H1 (cell line): Measurements from ENCODE around the gene UGT1A8. TPM values are rescaled to one million over a fixed set of nuclear protein-coding genes. Genes with fewer than 3 reads are reported as not detected.

Experiments
- CTCF ChIA-PET: fragments of 300-600 bp; sonication (Branson Sonifier 250); formaldehyde crosslinking; loops from one replicate; lab custom pipeline; 2021; ENCODE audit not compliant: partially characterized antibody; lab: Charles Lee
- POLR2A ChIA-PET: fragments of 300-600 bp; sonication (Branson Sonifier 250); formaldehyde crosslinking; loops from one replicate; lab custom pipeline; 2021; ENCODE audit warnings: inconsistent platforms; ENCODE audit not compliant: partially characterized antibody; lab: Charles Lee
- DNase-seq, 2 experiments: peaks; one replicate each; pipeline versions ENCODE4 v3.0.0 to v3.0.0-alpha.2; 2010 to 2022; ENCODE audit warnings: low spot score in 2 of 2, low read depth in 1 of 2, mixed read lengths in 1 of 2
- FAIRE-seq: peaks from 2 replicates; lab custom pipeline; 2011; peaks lifted over from hg19 to GRCh38; lab: Jason Lieb, UNC
- H2AFZ ChIP-seq: 2 replicates; pipeline ENCODE4 v1.8.1; 2012; ENCODE audit warnings: low read length, inconsistent platforms
- H2AK5ac ChIP-seq: 2 replicates; pipeline ENCODE4 v1.6.1; 2013; ENCODE audit warnings: low read depth, low read length
- H2BK120ac ChIP-seq: replicated peaks from 2 replicates; pipeline ENCODE3; 2013; ENCODE audit warnings: low read depth, low read length, inconsistent platforms
- H2BK12ac ChIP-seq: 2 replicates; pipeline ENCODE4 v1.6.1; 2013; ENCODE audit warnings: low read depth, low read length
- H2BK15ac ChIP-seq: 2 replicates; pipeline ENCODE4 v1.6.1; 2013; ENCODE audit warnings: low read length
- H2BK20ac ChIP-seq: 2 replicates; pipeline ENCODE4 v1.6.1; 2013; ENCODE audit warnings: low read length
- H2BK5ac ChIP-seq: 2 replicates; pipeline ENCODE4 v1.6.1; 2013; ENCODE audit warnings: low read depth, low read length
- H3K14ac ChIP-seq: 2 replicates; pipeline ENCODE4 v1.6.1; 2013; ENCODE audit warnings: inconsistent platforms; ENCODE audit not compliant: insufficient read length
- H3K18ac ChIP-seq: 2 replicates; pipeline ENCODE4 v1.6.1; 2013; ENCODE audit warnings: low read length; ENCODE audit errors: extremely low read depth
- H3K23ac ChIP-seq: 2 replicates; pipeline ENCODE4 v1.6.1; 2013; ENCODE audit warnings: inconsistent platforms; ENCODE audit not compliant: insufficient read length
- H3K23me2 ChIP-seq: 2 replicates; pipeline ENCODE4 v1.6.1; 2013; ENCODE audit warnings: low read depth, low read length
- H3K27ac ChIP-seq: 2 replicates; pipeline ENCODE4 v1.6.1; 2011; ENCODE audit warnings: low read depth, low read length, inconsistent platforms
- H3K27me3 ChIP-seq, 4 experiments: replicated peaks in 1 of 4; 1 replicate in 1 of 4; 2 replicates in 3 of 4; pipeline versions ENCODE4 v1.6.1 to v1.8.1; 2011 to 2013; ENCODE audit warnings: low read length in 3 of 4, mild to moderate bottlenecking in 3 of 4, inconsistent platforms in 2 of 4, mixed read lengths in 2 of 4, moderate library complexity in 1 of 4; ENCODE audit not compliant: control insufficient read depth in 3 of 4, insufficient read depth in 3 of 4; ENCODE audit errors: extremely low read depth in 1 of 4
- H3K36me3 ChIP-seq, 4 experiments: 2 replicates each; pipeline versions ENCODE4 v1.6.1 to v1.8.1; 2011 to 2013; ENCODE audit warnings: mild to moderate bottlenecking in 4 of 4, low read length in 3 of 4, moderate library complexity in 2 of 4, control low read depth in 1 of 4, inconsistent platforms in 1 of 4; ENCODE audit not compliant: insufficient read depth in 4 of 4, control insufficient read depth in 2 of 4
- H3K4ac ChIP-seq: replicated peaks from 2 replicates; pipeline ENCODE3; 2013; ENCODE audit warnings: low read length, low read depth, mixed read lengths, inconsistent platforms; ENCODE audit not compliant: insufficient read length
- H3K4me1 ChIP-seq, 4 experiments: replicated peaks in 1 of 4; 1 replicate in 1 of 4; 2 replicates in 3 of 4; pipeline versions ENCODE4 v1.6.1 to v1.8.1; 2011 to 2013; ENCODE audit warnings: low read length in 3 of 4, inconsistent platforms in 2 of 4, mixed read lengths in 1 of 4; ENCODE audit not compliant: insufficient read depth in 4 of 4, control insufficient read depth in 3 of 4
- H3K4me2 ChIP-seq, 2 experiments: 2 replicates each; pipeline versions ENCODE4 v1.6.1 to v1.8.1; 2011 to 2013; ENCODE audit warnings: low read depth in 2 of 2, low read length in 2 of 2, control low read depth in 1 of 2, inconsistent platforms in 1 of 2, mild to moderate bottlenecking in 1 of 2; ENCODE audit not compliant: insufficient read depth in 1 of 2
- H3K4me3 ChIP-seq, 4 experiments: fragments of 200-600, 300-600 bp in 1 of 4; sonication (generic), shearing (Covaris generic), sonication (Bioruptor Twin) in 1 of 4; 2 replicates each; pipeline versions ENCODE4 v1.5.1 to v1.8.1; 2011 to 2016; ENCODE audit warnings: low read length in 4 of 4, low read depth in 3 of 4, control low read depth in 2 of 4, inconsistent platforms in 2 of 4, mild to moderate bottlenecking in 2 of 4, mixed read lengths in 1 of 4, moderate library complexity in 1 of 4; ENCODE audit not compliant: insufficient read depth in 2 of 4; ENCODE audit errors: extremely low read depth in 1 of 4
- H3K56ac ChIP-seq: replicated peaks from 2 replicates; pipeline ENCODE3; 2013; ENCODE audit warnings: low read depth, mild to moderate bottlenecking, mixed read lengths, low read length, inconsistent platforms; ENCODE audit not compliant: insufficient read length
- H3K79me1 ChIP-seq: 2 replicates; pipeline ENCODE4 v1.6.1; 2013; ENCODE audit warnings: low read depth, low read length, control low read depth
- H3K79me2 ChIP-seq, 2 experiments: 2 replicates each; pipeline versions ENCODE4 v1.6.1 to v1.8.1; 2012 to 2013; ENCODE audit warnings: low read length in 2 of 2, mild to moderate bottlenecking in 2 of 2, inconsistent platforms in 1 of 2; ENCODE audit not compliant: insufficient read depth in 2 of 2, control insufficient read depth in 1 of 2
- H3K9ac ChIP-seq, 4 experiments: replicated peaks in 1 of 4; 1 replicate in 1 of 4; 2 replicates in 3 of 4; pipeline versions ENCODE4 v1.6.1 to v1.8.1; 2011 to 2013; ENCODE audit warnings: low read depth in 3 of 4, low read length in 3 of 4, control low read depth in 2 of 4, mild to moderate bottlenecking in 2 of 4, moderate library complexity in 2 of 4, inconsistent platforms in 1 of 4; ENCODE audit errors: extremely low read depth in 1 of 4
- H3K9me3 ChIP-seq, 2 experiments: 2 replicates each; pipeline versions ENCODE4 v1.6.1 to v1.8.1; 2012 to 2013; ENCODE audit warnings: mild to moderate bottlenecking in 2 of 2, moderate library complexity in 2 of 2, control low read depth in 1 of 2, inconsistent platforms in 1 of 2, low read depth in 1 of 2, low read length in 1 of 2, mixed read lengths in 1 of 2; ENCODE audit not compliant: insufficient read depth in 2 of 2
- H4K20me1 ChIP-seq, 2 experiments: replicated peaks in 1 of 2; 2 replicates each; pipeline versions ENCODE3 to v1.8.1; 2011 to 2013; ENCODE audit warnings: inconsistent platforms in 2 of 2, low read length in 2 of 2, mild to moderate bottlenecking in 1 of 2; ENCODE audit not compliant: insufficient read depth in 2 of 2, control insufficient read depth in 1 of 2
- H4K5ac ChIP-seq: 2 replicates; pipeline ENCODE4 v1.6.1; 2013; ENCODE audit warnings: low read length, low read depth, mixed read lengths, inconsistent platforms; ENCODE audit not compliant: insufficient read length
- H4K8ac ChIP-seq: 2 replicates; pipeline ENCODE4 v1.8.0; 2013; ENCODE audit warnings: mild to moderate bottlenecking, moderate library complexity, low read length, inconsistent platforms; ENCODE audit not compliant: insufficient read depth; ENCODE audit errors: extremely low read depth
- H4K91ac ChIP-seq: replicated peaks from 2 replicates; pipeline ENCODE3; 2013; ENCODE audit warnings: low read length, mixed read lengths, inconsistent platforms; ENCODE audit not compliant: insufficient read length
- RXRA ChIP-seq: IDR thresholded peaks from 2 replicates; pipeline ENCODE4 v1.6.1; 2011; ENCODE audit warnings: low read depth, mild to moderate bottlenecking, low read length, moderate library complexity; ENCODE audit not compliant: insufficient read depth
- WGBS, 2 experiments: shearing (Covaris generic) in 1 of 2; methylation state at CpG; one replicate each; pipeline versions ENCODE4 v1.1.6 to v1.1.7; 2013 to 2015; ENCODE audit warnings: low lambda C conversion rate in 2 of 2, mixed read lengths in 2 of 2, inconsistent platforms in 1 of 2, low coverage in 1 of 2, missing lambda C conversion rate in 1 of 2; ENCODE audit not compliant: insufficient replicate concordance in 2 of 2, insufficient coverage in 1 of 2, insufficient read length in 1 of 2; ENCODE audit errors: extremely low coverage in 1 of 2, missing lambda C conversion rate in 1 of 2; 5-methylcytosine and 5-hydroxymethylcytosine counted together
- polyA plus RNA-seq, 7 experiments: library from polyadenylated mRNA; depleted of rRNA in 3 of 7; stranded (reverse) in 5 of 7; unstranded in 2 of 7; fragments of >200 nt in 5 of 7; fragments of 200-250 nt in 2 of 7; gene quantifications; 1 replicate in 5 of 7; 2 replicates in 1 of 7; 4 replicates in 1 of 7; pipeline versions ENCODE4 v1.2.1 to v1.2.3, GENCODE V29; 2011 to 2013; ENCODE audit warnings: missing spikeins in 2 of 7, mixed read lengths in 2 of 7
- total RNA-seq: library from RNA; stranded (reverse); fragmentation: NEBNext Ultra II Directional; extraction: Animal tissue kit (Norgen Biotek cat#: 25700); gene quantifications from 2 replicates; pipeline ENCODE4 v1.2.1, GENCODE V29; 2021

Gene UGT1A8
- total and polyA plus RNA-seq, 2 of the 8 experiments (the other 6 are each of a cell fraction or from before 2014, with no cell fraction given), result not detected

DNA sequence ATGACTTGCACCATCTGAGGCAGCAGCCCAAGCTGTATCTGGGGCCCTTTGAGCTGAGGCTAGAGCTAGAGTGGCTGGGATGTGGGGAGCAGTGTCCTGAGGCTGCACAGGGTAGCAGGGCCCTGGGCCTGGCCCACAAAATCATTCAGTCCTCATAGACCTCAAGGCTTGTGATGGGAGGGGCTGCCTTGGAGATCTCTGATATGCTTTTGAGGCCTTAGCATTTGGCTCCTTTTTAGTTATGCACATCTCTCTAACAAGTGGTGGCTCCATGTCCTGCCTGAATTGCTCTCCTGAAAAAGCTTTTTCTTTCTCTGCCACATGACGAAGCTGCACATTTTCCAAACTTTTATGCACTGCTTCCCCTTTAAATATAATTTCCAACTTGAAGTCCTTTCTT lies 11.8 kb upstream of the UGT1A8 start:
- no peaks in the 10 kb centered on the region for H4K20me1 ChIP-seq
- TF ChIP-seq RXRA, result no peak
- no peaks in the 10 kb centered on the region for H3K79me1 ChIP-seq
- no peaks in the 10 kb centered on the region for H3K79me2 ChIP-seq
- no peaks in the 10 kb centered on the region for H3K23me2 ChIP-seq
- H3K9ac ChIP-seq, result no peak overlapping the region
- H3K27me3 ChIP-seq, result no peaks in the 10 kb centered on the region
- H2AFZ ChIP-seq, result no peak overlapping the region
- H3K4ac ChIP-seq, result no peak overlapping the region
- no peak for DNase-seq
- H3K4me3 ChIP-seq, result no peak overlapping the region
- POLR2A ChIA-PET, result no interaction called here
- H4K8ac ChIP-seq, result no peak overlapping the region
- no peak overlapping the region for H3K4me2 ChIP-seq
- H3K14ac ChIP-seq, result no peak overlapping the region
- no peak overlapping the region for H3K56ac ChIP-seq
- H2AK5ac ChIP-seq, result no peak overlapping the region
- H4K91ac ChIP-seq, result no peak overlapping the region
- 100% methylated on average over 1 of the region's 1 CpG; no CpG with 5 or more reads in 1 of the 2 experiments for WGBS, 2 experiments
- no peak overlapping the region for H2BK12ac ChIP-seq
- no peak overlapping the region for H3K23ac ChIP-seq
- H3K36me3 ChIP-seq, result no peaks in the 10 kb centered on the region
- no peak overlapping the region for H2BK20ac ChIP-seq
- H3K9me3 ChIP-seq, result peaks cover 5 to 6% of the 10 kb centered on the region in 2 experiments; a peak in 1 of 4 replicates
- no peak overlapping the region for H2BK120ac ChIP-seq
- H3K27ac ChIP-seq, result no peak overlapping the region
- H2BK5ac ChIP-seq, result no peak overlapping the region
- CTCF ChIA-PET, result no interaction called here
- H3K18ac ChIP-seq, result no peak overlapping the region
- FAIRE-seq, result no peak
- no peak overlapping the region for H2BK15ac ChIP-seq
- no peaks in the 10 kb centered on the region for H3K4me1 ChIP-seq
- no peak overlapping the region for H4K5ac ChIP-seq
